ENCODE data around the gene FDCSP.
"Not testable (repeated sequence)": the region's sequence is repeated elsewhere in the genome, so short reads cannot be mapped to it uniquely, and the experiment has no call there.

The FDCSP gene

DNA sequence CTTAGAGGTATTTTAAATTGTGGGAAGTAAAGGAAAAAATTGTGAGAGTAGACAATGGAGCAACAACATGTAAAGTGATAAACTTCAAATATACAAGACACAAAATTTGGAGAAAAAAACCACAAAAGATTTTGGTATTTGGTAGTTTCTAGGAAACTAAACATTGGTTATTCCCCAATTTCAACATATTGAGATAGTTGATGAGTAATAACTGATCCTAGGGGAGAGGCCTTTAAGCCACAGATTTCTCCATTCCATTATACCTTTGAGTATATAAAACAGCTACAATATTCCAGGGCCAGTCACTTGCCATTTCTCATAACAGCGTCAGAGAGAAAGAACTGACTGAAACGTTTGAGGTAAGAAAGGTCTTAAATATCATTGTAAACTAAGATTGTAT is at the start of gene FDCSP:
Gene FDCSP, plus strand, starts transcription at position 301 of the 400 bp plus-strand sequence. CDS start 5,071 bp downstream, outside the sequence.
- DNase-seq (ENCODE audit: low read depth): no peak

DNA sequence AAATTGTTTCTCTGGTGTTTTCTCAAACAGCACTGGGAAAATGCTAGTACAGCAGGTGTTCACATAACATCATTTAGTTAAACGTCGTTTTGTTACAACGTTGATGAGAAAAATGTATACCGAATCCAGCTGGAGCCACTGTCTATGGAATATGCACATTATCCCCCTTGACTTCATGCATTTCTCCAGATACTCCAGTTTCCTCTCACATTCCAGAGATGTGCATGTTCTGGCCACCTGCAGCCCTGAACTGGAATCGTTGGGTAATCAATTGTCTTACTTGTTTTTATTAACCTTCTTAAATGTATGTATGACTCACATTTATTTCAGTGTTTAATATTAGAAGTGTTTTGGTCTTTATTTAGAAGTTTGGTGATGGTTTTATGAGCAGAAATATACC is 48.8 kb upstream of the FDCSP start:
- no peak for DNase-seq (ENCODE audit: low read depth)

DNA sequence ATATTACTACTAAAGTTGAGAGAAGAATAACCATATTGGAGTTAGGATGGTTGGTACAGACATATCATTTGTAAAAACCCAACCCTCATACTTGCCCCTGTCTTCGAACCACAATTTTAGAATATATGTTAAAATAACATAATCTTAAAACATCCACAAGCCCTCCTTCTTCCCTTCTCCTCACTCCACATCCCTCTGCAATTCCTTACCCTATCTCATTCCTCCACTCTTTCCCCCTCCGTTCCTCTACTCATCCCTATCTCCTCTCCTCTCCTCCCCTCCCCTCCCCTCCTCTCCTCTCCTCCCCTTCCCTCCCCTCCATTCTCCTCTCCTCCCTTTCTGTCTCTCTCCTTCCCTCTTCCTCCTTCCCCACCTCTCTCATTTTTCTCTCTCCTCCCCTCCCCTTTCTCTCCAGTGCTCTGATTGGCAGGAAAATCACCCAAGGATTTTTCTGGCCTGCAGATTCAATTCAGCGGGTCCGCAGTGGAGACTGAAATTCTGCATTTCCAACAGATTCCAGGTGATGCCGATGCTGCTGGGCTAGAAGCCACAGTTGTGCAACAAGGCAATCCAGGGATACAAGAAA is 47.8 kb upstream of the FDCSP start:
- DNase-seq (ENCODE audit: low read depth): no peak

DNA sequence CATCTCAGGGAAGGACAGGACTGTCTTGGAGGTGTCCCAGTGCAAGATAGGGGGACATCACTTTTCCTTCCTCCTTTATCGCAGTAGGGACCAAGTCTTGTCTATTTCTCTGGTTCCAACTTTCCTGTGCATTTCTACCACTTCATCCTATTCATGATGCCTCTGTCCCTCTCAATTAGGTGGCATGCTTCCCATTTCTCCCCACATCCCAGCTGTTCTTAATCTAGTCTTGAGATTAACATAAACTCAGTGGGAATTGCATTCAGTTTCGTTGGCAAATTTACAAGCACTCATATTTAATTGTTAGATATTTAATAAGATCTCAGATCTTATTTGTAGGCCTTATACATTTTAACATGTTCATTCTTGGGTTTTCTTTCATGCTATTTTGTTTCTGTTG is 46.1 kb upstream of the FDCSP start:
- no peak for DNase-seq (ENCODE audit: low read depth)

DNA sequence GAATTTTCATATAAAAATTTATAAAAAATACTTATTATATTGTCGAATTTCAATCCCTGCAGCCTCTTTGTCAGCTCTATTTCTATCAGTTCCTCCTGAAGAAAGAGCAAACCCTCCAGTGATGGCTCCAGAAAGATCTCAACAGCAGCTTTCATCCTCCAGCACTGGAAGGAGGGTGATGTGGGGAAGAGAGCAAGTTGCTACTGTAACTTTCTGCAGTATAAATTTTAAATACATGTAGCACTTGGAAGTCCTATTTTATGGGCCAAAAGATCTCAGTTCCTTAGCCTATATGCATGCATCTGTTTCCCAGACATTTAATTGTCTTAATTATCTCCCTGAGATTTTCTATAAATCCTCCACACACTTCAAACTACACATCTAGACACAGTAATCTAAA is 44.1 kb upstream of the FDCSP start:
- DNase-seq (ENCODE audit: low read depth): no peak

DNA sequence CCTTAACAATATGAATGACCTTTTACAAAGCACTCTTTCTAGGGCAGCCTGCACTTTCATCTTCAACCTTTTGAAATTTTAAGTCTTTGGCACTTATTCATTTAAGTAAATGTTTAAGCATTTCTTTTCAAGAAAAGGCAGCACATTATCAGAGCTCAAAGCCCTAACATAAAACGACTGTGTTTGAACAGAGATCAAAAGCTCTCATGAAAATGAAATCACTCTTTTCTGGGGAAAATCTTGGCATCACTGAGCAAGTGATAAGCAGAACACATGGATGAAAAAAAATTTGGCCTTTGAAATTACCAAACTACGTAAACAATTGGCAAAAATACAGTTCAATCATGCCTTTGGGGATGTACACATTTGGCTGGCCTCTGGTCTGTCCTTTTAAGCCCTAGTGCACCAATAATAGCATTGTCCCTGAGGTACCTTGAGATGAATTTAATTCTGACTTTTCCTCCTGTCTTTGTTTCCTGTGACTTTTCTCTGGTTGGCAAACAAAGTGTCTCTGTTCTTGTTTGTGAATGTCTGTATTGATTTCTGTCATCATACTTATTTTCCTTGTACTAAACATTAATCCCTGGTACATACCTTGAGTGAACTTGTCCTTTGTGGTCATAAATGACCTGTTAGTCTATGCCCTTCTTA is 43.3 kb upstream of the FDCSP start:
- no peak for DNase-seq (ENCODE audit: low read depth)

DNA sequence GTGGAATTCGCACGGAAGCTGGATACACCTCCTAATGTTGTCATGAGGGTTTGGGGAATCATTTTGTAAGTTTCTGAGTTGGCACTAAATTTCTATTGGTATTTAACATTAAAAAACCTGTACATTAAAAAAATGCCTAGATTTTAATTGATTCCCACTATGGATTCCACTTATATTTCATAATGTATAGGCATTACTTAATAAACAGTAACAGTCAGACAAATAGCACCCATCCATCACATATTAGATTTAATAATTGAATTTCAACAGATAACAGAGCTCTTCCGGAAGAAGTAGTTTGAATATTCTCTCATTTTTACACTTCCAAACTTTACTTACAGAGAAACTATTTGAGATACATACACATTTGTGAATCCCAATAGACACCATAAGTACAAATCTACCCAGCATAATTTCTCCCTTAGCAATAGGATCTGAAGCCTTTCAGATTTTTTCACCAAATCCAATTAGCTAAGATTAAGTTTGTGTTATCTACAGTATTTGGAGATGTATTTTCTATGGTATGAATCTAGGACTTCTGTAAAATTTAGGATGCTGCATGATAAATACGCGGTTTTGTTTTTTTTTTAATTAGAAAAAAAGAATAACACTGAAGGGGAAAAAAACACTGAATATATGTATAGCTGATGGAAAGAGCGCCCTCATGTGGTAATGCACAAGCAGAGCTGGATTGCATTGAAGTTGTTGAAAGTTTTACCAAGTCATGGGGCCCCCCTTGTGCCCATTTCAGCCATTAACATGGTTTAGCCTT is 42.6 kb upstream of the FDCSP start:
- DNase-seq (ENCODE audit: low read depth): peak; percentile 61

DNA sequence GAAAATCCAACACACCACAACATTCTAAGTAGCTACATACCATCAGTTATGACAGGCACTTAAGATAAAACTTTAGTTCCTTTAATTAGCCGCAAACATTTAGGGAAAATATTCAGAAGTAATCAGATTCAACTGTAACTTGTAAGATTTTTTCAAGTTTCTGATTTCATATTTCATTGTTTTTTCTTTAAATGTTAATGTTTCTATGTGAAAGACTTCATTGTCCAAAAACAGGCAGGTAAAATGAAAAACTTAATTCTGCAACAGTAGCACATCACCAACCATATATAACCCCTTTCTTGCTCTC is 42.0 kb upstream of the FDCSP start:
- DNase-seq (ENCODE audit: low read depth): no peak

DNA sequence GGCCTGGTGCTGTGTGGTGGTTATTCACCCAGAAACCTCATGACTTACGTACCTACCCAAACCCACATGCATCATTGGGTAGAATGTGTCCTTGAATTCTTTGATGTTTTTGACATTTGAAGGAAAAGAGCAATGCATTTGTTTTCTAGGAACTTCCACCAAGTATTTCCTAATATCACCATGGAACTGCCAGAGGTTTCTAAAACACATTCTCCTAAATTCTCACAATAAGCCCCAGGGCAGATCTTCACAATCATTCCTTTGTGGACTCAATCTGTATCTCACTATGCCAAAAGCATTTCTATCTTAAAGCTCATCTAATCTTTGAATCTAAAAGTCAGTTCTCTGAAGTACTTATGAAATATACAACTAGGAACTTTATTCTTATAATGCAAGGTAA is 38.7 kb upstream of the FDCSP start:
- DNase-seq (ENCODE audit: low read depth): no peak

DNA sequence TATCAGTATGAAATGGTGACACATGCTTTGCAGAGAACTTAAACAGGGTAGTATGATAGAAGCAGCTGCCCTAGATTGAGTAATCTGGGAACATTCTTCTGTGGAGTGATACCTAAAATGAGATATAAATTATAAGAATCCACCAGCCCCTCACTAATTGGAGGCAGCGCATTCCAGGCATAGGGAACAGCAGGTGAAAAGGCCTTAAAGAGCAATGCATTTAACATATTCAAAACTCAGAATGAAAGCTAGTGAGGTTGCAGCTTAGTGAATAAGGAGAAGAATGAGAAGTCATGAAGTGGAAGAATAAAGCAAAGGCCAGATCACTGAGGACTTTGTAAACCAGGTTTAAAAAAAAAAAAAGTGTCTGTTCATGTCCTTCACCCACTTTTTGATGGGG is 35.3 kb upstream of the FDCSP start:
- DNase-seq (ENCODE audit: low read depth): no peak

DNA sequence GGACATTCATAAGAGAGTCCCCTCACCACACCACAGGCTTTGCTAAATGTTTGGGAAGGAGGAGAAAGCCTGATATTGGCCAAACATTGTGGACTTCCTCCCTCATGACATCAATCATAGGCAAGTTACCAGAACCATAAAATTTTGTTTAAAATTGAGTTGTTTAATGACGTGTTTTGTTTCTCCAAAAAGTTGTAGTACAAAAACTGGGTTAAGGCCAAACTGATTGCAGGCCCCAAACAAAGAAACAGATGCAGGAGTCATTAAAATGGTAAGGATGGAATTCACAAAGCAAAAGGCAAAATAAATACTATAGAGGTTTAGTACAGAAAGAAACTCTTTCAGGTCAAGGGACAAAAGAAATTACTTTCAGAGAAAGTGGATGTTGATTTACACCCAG is 34.3 kb upstream of the FDCSP start:
- no peak for DNase-seq (ENCODE audit: low read depth)

DNA sequence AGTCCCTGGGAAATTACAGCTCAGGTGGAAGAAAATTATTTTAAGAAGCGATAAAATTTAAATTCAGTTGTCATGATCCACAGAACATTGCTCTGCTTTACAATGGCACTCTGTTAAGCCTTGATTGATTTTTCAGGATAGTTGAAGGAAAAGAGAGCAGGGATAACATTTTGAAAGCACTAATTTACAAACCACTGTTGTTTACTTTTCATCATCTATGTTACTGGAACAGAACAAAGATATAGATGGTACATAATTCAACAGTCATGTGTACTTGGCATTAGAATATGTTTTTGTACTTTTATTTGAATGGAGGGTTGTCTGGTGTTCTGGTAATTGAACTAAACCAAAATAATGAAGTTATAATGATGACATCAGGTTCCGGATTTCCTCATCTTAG is 33.0 kb upstream of the FDCSP start:
- DNase-seq (ENCODE audit: low read depth): no peak

DNA sequence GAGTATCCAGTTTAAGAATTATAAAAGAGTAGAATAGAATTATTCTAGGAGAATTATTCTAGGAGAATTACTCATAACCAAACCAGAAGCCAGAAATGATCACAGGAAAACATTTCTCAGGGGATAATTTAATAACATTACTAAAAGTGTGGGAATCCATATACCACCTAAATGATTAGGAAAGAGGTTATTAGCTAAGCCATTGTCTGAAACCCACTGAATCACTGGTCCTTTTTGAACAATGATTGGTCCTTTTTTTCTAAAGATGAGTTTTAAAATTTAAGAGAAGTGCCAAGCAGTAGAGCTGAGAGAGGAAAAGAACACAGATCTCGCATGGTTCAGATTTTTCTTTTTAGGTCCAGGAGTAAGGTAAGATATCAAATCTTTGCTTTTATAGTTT is 30.5 kb upstream of the FDCSP start, which contains the start of gene ODAM:
Gene ODAM, plus strand, starts transcription at position 301 of the 400 bp plus-strand sequence. CDS start 819 bp downstream, outside the sequence.
- DNase-seq (ENCODE audit: low read depth): no peak

DNA sequence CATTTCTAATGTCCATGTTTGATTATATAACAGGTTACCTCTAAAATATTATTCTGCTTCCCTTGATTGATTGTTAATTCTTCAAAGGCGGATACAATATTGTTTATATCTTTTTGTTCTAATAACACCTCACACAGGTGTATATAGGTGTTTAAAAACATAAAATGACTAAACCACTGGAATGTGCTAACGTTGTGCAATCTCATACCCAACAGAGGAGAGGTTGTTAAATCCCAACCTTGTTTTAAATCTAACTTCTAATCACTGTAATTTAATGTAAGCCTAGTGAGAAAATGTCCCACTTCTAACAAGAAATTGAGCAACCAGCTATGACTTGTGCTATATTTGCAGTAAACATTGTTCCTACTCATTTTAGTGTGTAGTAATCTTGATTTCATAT is 29.1 kb upstream of the FDCSP start:
- DNase-seq (ENCODE audit: low read depth): no peak

DNA sequence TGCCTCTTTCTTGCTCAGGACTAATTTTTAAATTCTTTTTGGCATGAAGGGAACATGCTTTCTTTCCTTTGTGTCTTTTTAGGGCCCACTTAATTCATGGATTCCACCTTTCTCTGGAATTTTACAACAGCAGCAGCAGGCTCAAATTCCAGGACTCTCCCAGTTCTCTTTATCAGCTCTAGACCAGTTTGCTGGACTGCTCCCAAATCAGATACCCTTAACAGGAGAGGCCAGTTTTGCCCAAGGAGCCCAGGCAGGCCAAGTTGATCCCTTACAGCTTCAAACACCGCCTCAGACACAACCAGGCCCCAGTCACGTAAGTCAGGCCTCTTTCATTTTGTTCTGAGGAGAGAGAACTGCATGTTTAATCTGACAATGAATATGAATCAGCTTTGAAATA is 28.1 kb upstream of the FDCSP start:
- DNase-seq (ENCODE audit: low read depth): no peak

DNA sequence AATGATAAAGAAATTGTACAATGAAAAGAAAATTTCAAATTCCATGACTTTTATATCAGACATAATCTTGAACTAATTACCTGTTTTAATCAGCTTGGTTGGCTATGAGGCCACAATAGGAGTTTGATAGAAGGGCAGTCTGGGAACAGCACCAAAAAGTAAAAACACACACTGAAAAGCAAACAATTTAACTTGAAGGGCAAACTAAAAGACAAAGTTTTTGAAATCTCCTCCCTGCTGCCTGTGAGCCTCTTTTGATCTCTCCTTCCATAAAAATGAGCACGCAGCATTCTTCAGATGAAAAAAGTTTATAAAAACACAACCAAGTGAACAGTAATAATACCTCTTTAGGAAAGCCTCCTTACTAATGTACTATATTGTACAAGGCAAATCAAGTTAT is 22.3 kb upstream of the FDCSP start:
- no peak for DNase-seq (ENCODE audit: low read depth)

DNA sequence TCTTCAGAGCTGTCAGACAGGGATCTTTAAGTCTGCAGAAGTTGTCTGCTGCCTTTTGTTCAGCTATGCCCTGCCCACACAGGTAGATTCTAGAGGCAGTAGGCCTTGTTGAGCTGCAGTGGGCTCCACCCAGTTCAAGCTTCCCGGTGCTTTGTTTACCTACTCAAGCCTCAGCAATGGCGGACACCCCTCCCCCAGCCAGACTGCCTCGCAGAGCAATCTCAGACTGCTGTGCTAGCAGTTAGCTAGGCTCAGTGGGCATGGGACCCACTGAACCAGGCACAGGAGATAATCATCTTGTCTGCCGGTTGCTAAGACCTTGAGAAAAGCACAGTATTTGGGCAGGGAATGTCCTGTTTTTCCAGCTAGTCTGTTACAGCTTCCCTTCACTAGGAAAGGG is 13.2 kb upstream of the FDCSP start:
- DNase-seq (ENCODE audit: low read depth): not testable (repeated sequence)

DNA sequence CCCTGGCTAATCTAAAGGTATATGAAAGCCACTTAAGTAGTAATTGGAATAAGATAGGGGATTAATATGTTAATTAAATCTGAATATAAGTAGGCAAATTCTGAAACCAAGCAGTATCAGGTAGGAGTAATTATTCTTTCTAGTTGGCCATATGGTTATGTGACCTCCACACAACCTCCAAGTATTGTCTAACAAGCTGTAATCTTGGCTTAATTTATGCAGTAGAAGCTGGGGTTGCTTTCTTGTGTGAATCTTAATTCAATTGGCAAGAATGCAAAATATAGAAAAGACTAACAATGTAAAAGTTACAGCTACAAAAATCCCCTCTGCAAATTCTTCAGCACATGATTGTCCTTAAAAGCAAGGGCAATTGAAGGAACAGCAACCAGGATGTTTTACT is 9.8 kb upstream of the FDCSP start:
- DNase-seq (ENCODE audit: low read depth): not testable (repeated sequence)

DNA sequence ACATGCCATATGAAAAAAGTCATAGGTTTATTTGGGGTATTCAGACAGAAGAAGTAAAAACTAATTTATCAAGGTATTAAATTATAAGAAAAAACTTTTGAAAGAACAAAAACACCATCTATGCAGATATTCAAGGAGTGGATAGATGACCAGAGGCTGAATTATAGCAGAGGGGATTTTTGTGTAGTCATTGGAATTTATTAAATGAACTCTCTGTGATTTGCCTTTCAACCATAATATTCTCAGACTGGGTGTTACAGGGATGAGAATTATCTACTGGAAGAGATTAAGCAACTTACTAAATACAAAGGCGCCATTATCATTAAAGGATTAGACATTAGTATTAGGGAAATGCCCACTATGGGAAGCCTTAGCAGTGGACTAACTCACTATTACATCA is 9.4 kb upstream of the FDCSP start:
- DNase-seq (ENCODE audit: low read depth): not testable (repeated sequence)

DNA sequence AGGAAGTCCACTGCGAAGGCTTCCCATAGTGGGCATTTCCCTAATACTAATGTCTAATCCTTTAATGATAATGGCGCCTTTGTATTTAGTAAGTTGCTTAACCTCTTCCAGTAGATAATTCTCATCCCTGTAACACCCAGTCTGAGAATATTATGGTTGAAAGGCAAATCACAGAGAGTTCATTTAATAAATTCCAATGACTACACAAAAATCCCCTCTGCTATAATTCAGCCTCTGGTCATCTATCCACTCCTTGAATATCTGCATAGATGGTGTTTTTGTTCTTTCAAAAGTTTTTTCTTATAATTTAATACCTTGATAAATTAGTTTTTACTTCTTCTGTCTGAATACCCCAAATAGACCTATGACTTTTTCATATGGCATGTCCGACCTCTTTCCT is 4.5 kb upstream of the FDCSP start:
- DNase-seq (ENCODE audit: low read depth): not testable (repeated sequence)

DNA sequence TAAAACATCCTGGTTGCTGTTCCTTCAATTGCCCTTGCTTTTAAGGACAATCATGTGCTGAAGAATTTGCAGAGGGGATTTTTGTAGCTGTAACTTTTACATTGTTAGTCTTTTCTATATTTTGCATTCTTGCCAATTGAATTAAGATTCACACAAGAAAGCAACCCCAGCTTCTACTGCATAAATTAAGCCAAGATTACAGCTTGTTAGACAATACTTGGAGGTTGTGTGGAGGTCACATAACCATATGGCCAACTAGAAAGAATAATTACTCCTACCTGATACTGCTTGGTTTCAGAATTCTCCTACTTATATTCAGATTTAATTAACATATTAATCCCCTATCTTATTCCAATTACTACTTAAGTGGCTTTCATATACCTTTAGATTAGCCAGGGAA is 4.1 kb upstream of the FDCSP start:
- not testable (repeated sequence) for DNase-seq (ENCODE audit: low read depth)

DNA sequence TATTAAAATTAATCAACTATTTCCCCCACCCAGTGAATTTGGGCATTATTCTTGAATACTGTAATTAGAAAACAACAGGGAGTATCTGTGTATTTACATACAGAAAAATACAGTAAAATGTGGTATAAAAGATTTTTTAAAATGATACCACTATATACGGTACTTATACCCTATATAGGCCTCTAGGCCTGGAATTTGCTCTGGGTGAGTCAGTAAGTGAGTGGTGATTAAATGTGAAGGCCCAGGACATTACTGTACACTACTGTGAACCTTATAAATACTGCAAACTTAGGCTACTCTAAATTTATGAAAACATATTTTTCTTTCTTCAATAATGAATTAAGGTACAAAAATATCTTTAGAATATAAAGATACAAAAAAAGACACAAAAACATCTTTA is 10.2 kb downstream of the FDCSP start:
- no peak for DNase-seq (ENCODE audit: low read depth)

DNA sequence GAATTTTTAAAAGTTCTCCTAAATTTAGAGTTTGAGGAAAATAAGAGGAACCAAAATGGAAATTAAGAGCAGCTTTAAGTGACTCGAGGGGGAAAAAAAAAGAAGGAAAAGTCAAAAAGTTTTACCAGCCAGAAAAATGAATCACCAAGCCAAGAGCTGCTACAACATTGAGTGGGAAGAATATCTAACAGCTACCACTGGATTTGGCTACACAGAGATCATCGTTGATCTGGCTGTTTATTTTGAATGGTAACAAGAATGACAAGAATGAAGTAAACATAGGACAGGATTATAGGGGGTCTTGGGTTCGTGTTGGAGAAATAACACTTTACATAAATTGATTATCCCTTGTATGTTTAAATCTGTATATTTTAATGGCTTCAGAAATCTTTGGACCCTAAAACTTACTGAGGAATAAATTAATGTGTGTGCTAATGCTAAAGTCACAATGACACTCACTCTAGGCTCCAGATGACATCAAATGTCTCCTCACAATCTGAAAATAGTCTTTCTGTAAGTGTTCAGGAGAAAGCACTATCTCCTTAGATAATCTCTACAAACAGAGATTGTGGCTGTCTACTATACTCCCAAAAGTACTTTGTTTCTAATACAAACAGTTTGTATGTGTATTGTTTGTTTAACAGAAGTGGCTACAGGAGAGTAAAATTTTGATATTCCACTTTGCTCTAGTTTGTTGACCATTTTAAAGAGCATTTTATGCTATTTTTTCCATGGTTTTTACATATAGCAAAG is 13.4 kb downstream of the FDCSP start:
- DNase-seq (ENCODE audit: low read depth): no peak
